Stimulated activated CD4-positive, alpha-beta T cell treated with anti-CD3 and anti-CD28 coated beads, Interleukin-2, amount 100 ng/mL, for 4 hours (primary cell): ENCODE data around the gene CDK14.
"Not testable (repeated sequence)": the region's sequence is repeated elsewhere in the genome, so short reads cannot be mapped to it uniquely, and the experiment has no call there.

ENCODE experiments used
- DNase-seq: peaks from one replicate; pipeline ENCODE4 v3.0.0-alpha.2; 2020; ENCODE audit warnings: low read depth

The CDK14 gene

GRCh38 chr7:90720984-90721760, 125.1 kb downstream of the CDK14 start:
- no peak for DNase-seq

GRCh38 chr7:90721869-90722431, 125.8 kb downstream of the CDK14 start:
- DNase-seq, result no peak

GRCh38 chr7:90723233-90723632, 127.1 kb downstream of the CDK14 start:
- no peak for DNase-seq

- no peak for DNase-seq
Observed at GRCh38 chr7:90723866-90724265, 127.7 kb downstream of the CDK14 start.

GRCh38 chr7:90726120-90726519, 130.0 kb downstream of the CDK14 start:
- DNase-seq, result no peak

GRCh38 chr7:90726623-90727022, 130.5 kb downstream of the CDK14 start:
- no peak for DNase-seq

- no peak for DNase-seq
Observed at GRCh38 chr7:90727412-90727811, 131.3 kb downstream of the CDK14 start.

GRCh38 chr7:90728568-90728967, 132.4 kb downstream of the CDK14 start:
- no peak for DNase-seq

- DNase-seq, result not testable (repeated sequence)
Observed at GRCh38 chr7:90735611-90736280, 139.6 kb downstream of the CDK14 start.

- no peak for DNase-seq
Observed at GRCh38 chr7:90736316-90736715, 140.2 kb downstream of the CDK14 start.

- no peak for DNase-seq
Observed at GRCh38 chr7:90736968-90737939, 141.1 kb downstream of the CDK14 start.

GRCh38 chr7:90738249-90738648, 142.1 kb downstream of the CDK14 start:
- no peak for DNase-seq

- DNase-seq, result no peak
Observed at GRCh38 chr7:90739716-90740115, 143.6 kb downstream of the CDK14 start.

- DNase-seq, result no peak
Observed at GRCh38 chr7:90740386-90740785, 144.3 kb downstream of the CDK14 start.

GRCh38 chr7:90743626-90744025, 147.5 kb downstream of the CDK14 start:
- DNase-seq, result no peak

- no peak for DNase-seq
Observed at GRCh38 chr7:90747516-90747915, 151.4 kb downstream of the CDK14 start.

- no peak for DNase-seq
Observed at GRCh38 chr7:90749262-90749661, 153.1 kb downstream of the CDK14 start.

GRCh38 chr7:90749774-90750173, 153.7 kb downstream of the CDK14 start:
- no peak for DNase-seq

- DNase-seq, result no peak
Observed at GRCh38 chr7:90751595-90751994, 155.5 kb downstream of the CDK14 start.

- no peak for DNase-seq
Observed at GRCh38 chr7:90752051-90752450, 155.9 kb downstream of the CDK14 start.

GRCh38 chr7:90755041-90755440, 158.9 kb downstream of the CDK14 start:
- no peak for DNase-seq

- DNase-seq, result no peak
Observed at GRCh38 chr7:90756366-90756765, 160.2 kb downstream of the CDK14 start.
